Fibroblast of the aortic adventitia (primary cell): ENCODE results near the gene DDC. TPM values are rescaled to one million over a fixed set of nuclear protein-coding genes. Genes with fewer than 3 reads are reported as not detected.

ENCODE experiments used
- DNase-seq: peaks from one replicate; pipeline ENCODE4 v3.0.0-alpha.2; 2010; ENCODE audit warnings: low read depth
- H3K4me3 ChIP-seq: 2 replicates; pipeline ENCODE4 v1.5.1; 2011; ENCODE audit warnings: low read depth, mild to moderate bottlenecking, control low read depth, low read length, moderate library complexity
- total RNA-seq: library from RNA; depleted of rRNA; stranded (reverse); fragments of >200 nt; gene quantifications from 2 replicates; pipeline ENCODE4 v1.2.3, GENCODE V29; 2012; ENCODE audit warnings: low replicate concordance
- TF ChIP-seq, protein P1 (sequence below): IDR thresholded peaks from 2 replicates; pipeline ENCODE4 v1.5.1; 2011; ENCODE audit warnings: mild to moderate bottlenecking, low read length, control low read depth, inconsistent platforms; ENCODE audit not compliant: insufficient read depth

Gene DDC
- total RNA-seq, 1 donor: not detected

DNA sequence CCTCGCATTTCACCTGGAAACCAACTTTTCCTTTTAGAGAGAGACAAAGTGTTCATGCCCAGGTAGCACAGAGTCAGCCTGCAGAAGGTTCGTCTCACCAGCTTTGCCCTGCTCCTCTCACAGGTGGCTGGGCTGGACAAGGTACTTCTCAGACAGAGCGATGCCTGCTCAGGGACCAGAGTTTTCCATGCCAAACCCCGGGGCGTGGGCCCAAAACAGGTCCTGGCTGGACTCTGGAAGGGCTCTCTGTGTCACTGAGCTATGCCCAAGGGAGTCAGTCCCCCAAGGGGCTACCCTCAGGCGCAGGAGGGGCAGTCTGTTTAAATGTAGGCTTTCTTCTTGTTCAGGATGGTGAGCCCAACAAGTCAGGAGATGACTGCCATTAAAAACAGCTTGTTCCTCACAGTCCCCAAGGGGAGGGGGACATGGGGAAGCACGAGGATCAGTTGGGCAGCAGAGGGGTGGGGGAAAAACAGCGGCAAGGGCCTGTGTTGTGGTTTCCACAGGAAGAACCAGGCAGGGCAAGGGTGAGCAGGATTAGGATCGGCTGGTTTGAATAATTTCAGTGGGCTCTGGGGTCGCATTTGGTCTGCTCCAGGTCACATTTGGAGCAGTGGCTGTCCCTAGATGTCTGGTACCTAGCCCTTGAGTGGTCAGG lies 59.5 kb downstream of the DDC start:
- TF ChIP-seq, protein P1, sequence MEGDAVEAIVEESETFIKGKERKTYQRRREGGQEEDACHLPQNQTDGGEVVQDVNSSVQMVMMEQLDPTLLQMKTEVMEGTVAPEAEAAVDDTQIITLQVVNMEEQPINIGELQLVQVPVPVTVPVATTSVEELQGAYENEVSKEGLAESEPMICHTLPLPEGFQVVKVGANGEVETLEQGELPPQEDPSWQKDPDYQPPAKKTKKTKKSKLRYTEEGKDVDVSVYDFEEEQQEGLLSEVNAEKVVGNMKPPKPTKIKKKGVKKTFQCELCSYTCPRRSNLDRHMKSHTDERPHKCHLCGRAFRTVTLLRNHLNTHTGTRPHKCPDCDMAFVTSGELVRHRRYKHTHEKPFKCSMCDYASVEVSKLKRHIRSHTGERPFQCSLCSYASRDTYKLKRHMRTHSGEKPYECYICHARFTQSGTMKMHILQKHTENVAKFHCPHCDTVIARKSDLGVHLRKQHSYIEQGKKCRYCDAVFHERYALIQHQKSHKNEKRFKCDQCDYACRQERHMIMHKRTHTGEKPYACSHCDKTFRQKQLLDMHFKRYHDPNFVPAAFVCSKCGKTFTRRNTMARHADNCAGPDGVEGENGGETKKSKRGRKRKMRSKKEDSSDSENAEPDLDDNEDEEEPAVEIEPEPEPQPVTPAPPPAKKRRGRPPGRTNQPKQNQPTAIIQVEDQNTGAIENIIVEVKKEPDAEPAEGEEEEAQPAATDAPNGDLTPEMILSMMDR: no peak
- H3K4me3 ChIP-seq: no peak overlapping the region
- DNase-seq: no peak

DNA sequence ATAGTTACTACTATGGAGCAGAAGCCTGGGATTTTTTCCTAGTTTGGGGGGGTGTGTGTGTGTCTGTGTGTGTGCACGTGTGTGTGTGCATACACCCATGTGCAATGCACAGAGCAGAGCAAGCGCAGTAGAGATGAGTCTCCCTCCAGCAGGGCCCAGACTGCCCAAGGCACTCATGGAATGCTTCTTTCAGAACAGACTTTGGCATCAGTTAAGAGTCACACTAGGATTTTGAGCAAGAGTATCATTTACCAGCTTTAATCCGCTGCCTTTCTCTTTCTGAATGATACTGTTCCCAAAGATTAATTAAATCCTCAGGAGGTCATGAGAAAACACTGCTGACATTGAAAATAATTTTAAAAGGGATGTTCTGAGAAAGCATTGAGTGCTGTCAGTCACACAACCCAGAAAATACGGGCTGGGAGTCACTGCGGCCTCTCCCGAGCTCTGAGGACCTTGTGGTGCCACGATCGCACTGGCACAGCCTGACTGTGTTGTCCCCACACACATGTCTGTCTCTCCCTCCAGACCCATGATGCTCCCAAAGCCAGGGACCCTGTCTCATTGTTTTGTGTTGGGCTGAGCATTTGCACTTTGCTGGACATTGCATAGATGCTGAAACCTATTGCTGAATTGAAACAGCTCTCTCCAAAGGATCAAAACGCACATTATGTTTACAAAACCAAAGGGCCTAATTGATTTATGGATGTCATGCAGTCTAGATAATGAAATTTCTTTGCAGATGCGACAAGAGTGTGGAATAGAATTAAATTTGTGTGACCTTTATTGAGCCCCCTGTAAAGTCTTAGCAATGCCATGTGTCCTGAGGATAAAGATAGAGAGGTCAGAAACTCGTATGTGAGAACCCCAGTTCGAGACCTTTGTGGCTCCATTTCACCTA lies 60.3 kb downstream of the DDC start:
- TF ChIP-seq, protein P1: no peak
- no peak overlapping the region for H3K4me3 ChIP-seq
- DNase-seq: no peak

DNA sequence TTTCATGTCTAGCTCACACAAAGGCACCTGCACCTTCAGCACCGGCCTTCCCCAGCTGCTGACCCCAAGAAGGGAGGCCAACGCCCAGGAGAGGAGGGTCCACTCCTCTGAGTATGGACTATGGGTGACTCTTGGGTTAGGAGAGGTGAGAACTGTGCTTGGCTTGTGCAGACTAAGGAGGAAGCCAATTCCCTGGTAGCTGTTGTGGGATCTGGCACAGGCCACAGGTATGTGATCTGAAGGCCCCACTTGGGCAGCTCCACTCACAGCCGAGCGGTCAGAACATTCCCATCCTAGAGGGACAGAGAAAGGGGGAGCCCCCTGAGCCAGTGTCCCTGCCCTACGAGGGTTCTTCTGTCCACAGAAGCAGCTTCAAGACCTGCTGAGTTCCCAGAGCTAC lies 62.3 kb downstream of the DDC start:
- no peak for DNase-seq
- TF ChIP-seq, protein P1: no peak
- no peak overlapping the region for H3K4me3 ChIP-seq

DNA sequence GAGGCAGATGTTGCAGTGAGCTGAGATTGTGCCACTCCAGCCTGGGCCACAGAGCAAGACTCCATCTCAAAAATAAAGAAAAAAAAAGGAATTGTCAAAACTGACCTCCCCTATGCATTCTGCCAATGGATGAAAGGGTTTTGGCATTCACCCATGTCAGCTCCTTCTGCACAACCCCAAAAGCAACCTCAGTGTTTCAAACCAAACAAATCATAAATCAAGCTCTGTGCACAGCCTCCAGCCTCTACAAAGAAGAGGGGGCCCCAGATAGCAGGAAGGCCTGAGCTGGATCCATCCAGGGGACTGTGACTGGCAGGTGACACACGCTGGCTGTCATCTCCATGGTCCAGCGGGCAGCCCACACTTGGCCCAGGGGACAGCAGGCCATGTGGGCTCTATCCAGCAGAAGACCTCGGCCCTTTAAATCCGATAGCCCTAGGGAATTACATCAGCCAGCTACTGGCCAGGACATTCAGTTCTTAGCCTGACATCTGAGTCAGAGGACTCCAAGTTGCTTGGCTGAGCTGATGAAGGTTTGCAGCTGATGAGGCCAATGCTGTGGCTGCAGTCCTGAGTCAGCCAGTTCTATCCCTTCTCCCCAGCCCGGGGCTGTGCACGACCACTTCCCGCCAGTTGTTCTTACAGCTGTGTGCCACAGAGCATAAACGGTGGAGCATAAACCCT lies 63.1 kb downstream of the DDC start:
- TF ChIP-seq, protein P1: no peak
- no peak overlapping the region for H3K4me3 ChIP-seq
- peak; percentile 96 for DNase-seq

DNA sequence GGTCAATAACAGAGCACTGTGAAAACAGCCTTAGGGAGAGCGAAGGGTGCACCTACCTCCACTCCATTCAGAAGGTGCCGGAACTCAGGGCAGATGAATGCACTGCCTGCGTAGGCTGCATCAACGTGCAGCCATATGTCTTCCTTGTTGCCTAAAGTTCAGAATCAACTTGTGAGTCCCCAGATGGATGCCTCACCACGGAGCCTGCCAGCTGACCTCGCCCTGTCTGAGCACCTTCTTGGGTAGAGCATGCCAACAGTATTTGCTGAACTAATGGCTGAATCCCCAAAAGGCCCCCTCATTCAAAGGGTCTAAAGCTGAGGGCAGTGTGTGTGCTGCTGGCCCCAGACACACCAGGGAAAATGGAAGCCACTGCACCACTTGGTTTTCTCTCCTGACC lies 66.1 kb downstream of the DDC start:
- no peak for DNase-seq
- TF ChIP-seq, protein P1: no peak
- no peak overlapping the region for H3K4me3 ChIP-seq

DNA sequence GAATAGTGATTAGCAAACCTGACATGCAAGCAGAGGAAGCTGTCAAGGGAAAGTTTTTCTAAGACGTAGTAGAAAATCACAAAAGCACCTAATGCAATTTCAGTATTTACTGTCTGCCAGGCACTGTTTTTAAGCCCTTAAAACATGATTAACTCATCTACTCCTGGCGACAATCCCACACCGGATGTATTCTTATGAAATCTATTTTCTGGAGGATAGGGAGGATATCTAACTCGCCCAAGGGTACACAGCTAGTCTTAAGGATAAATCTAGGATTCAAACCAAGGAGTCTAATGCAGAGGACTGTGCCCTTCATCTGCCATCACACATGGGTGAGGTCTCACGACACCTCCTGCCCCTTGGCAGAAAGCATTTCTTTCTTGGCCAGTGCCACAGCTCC lies 67.2 kb downstream of the DDC start:
- no peak overlapping the region for H3K4me3 ChIP-seq
- DNase-seq: peak; percentile 76
- TF ChIP-seq, protein P1: no peak
